CD4-positive, alpha-beta T cell treated with Interleukin-21 for 1 hour (primary cell): ENCODE results near the gene NRXN3.

Experiments used
- DNase-seq: peaks from one replicate; pipeline ENCODE4 v3.0.0-alpha.2; 2020

NRXN3 gene

DNA sequence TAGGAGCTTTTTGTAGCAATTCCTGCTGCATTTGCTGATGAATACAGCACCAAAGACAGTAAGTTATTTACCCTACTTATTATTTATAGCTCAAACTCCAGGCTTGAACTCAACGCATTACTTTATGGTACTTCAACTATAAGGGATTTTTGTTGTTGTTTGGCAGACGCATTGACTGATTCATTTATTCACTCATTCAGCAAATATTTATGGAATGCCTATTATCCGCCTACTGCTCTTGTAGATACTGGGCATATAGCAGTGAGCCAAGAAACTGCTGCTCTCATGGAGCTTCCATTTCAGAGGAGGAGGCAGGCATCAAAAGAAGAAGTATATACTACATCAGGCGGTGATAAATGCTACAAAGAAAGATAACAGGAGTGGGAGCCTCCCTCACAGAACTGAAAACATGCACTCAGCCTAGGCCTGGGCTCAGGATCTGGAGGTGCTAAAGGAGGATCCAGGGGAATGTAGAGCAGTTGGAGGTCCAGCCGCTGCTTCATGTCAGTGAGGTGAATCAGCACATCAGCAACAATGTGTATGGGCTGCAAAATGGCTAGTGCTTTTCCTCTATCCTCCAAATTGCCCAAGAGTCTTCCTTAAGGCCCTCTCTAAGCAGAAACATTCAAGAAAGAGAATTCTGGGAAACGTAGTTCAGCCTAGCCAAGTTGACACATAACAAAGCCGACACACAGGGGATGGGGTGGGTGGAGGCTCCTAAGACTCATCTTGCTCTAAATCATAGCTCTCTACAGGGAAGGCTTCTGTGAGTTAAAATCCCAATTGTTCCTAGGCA, 157.5 kb downstream of the NRXN3 start:
- DNase-seq, result no peak

GRCh38 chr14:78329371-78329770, 159.2 kb downstream of the NRXN3 start:
- no peak for DNase-seq

DNA sequence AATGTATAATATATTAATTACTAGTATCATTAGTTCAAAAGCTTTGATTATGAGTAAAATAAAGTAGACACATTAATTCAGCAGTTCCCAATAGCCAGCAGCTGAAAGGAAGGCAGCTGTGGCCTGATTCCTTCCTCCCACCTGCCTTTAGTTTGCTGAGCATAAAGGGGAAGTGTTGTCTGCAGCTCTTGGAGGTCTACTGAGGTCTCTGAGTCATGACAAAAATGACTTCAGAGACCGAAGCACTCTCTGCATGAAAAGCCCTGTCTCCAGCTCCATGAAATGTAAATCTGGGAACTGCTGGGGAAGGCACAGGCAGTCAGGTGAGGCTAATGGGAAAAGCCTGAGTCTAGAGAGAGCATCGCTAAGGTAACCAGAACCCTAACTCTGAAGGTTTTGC, 165.4 kb downstream of the NRXN3 start:
- DNase-seq, result no peak

DNA sequence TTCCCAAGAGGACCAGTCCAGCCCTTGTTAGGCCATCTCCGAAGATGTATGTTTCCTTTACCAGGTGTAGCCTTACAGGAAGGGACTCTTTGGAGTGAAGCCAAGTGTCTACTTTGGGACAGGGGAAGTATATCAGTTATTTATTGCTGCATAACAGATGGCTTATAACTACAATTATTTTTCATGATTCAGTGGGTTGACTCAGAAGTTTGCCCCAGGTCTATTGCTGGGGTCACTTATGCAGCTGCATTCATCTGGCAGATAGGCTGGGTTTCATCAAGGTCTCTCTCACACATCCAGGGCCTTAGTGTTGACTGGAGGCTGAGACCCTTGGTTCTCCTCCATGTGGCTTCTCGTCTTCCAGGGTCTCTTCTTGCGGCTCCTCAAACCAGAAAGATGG, 170.1 kb downstream of the NRXN3 start:
- DNase-seq, result no peak

GRCh38 chr14:78341827-78342389, 171.7 kb downstream of the NRXN3 start:
- DNase-seq, result no peak

DNA sequence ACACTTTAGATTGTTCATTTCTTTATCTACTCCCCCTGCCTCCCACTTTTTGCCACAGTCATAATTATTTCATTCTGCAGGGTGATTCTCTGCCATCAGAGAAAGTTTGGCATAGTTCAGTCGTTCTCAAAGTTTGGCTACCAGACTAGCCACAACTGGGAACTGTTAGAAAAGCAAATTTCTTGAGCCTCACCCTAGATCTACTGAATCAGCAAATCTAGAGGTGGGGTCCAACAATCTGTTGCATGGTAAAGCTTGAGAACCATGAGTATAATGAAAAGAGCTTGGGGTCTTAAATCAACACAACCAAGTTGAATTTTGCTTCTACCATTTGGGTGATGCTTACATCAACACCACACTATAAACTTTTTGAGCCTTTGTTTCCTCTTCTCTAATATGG, 172.7 kb downstream of the NRXN3 start:
- no peak for DNase-seq

GRCh38 chr14:78344290-78344689, 174.1 kb downstream of the NRXN3 start:
- no peak for DNase-seq

DNA sequence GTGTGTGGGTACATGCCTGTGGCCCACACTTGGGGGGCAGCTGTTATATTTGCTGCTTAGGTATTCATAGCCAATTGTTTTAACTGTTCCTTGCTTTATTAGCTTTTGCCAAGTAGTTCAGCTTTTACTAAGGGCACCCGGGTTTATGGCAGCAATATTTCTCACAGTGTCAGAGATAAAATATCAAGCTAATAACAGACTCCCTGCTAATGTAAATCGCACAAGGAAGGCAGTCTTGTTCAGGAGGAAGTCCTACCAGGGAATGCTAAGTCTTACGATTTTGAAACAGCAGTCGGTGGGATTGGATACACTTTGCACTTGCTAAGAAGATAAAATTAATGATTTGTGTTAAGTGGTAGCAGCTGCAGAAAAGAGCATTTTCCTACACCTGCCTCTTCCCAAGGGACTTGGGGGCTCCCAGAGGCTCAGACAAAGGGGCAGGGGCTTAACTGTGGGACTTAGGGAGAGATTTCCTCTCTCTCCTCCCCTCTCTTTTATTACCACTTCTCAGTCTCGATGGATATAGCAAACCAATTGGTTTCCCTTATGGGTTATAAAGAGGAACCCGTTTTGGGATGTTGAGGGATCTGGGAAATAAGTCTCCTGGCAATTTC, 175.1 kb downstream of the NRXN3 start:
- DNase-seq, result no peak

GRCh38 chr14:78346747-78347146, 176.6 kb downstream of the NRXN3 start:
- DNase-seq, result no peak

DNA sequence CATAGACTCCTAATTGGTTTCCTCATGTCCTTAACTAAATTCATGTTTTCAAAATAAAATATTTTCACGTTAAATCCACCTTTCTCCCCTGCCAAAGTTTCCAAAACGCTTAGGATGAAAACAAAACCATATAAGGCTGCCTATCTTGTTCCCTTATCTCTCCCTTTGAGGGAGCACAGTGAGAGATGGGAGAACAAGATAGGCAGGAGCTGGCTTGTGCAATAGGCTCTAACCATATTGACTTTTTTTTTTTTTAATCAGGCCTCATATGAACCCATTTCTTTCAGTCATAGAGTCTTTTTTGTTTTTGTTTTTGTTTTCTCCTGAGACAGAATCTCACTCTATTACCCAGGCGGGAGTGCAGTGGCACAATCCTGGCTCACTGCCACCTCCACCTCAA, 184.9 kb downstream of the NRXN3 start:
- DNase-seq, result no peak

DNA sequence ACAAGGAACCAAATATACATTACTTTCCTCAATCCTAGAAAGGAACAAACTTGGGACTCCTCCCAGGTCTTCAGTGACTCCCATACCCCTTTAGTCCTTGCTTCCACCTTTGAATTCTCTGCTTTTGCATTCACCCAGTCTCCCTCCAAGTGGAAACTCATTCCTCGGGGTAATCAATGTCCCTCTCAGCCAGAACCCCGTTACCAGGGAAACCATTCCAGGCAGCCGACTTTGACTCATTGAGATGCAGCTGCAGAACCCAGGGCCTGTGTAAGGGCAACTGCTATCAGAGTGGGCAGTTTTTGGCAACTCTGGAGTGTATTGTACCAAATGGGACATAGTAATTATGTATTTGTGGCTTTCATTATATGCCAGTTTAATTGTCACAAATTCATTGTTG, 186.2 kb downstream of the NRXN3 start:
- DNase-seq, result no peak

GRCh38 chr14:78358591-78358990, 188.4 kb downstream of the NRXN3 start:
- no peak for DNase-seq

DNA sequence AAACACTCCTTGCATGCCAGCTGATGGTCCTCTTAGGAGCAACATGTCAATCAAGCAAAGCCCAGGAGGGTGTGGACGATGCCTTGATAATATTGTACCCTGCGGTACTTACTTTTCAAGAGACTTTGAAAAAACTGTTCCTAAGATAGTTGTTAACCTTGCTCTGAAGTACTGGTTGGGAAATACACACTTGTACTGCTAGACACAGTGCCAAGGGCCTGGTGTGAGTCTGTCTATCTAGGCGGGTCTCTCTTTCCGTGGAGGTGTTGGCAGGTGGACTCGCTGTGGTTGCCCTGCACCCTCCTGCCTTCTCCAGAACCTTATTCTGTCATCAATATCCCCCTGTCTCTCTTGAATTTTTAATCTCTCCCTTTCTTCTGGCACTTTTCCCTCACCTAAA, 189.4 kb downstream of the NRXN3 start:
- no peak for DNase-seq

DNA sequence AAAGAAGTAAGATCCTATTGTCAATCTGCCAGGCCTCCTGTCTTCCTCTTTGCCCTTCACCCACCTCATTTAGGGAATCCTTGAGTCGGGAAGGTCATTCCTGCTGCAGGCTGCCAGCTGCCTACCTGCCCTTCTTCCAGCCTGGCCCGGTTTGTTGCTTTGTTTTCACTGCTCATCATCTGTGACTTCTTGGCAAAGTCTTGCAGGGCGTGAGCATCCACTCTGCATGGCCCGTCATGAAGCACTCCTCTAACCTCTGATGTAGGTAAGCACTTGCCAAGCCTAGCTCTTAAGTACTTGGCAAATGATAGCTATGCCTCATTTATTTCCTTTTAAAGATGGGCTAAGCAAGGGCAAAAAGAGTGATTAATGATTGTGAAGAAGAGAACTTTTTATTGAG, 192.8 kb downstream of the NRXN3 start:
- no peak for DNase-seq

GRCh38 chr14:78367355-78367754, 197.2 kb downstream of the NRXN3 start:
- no peak for DNase-seq

DNA sequence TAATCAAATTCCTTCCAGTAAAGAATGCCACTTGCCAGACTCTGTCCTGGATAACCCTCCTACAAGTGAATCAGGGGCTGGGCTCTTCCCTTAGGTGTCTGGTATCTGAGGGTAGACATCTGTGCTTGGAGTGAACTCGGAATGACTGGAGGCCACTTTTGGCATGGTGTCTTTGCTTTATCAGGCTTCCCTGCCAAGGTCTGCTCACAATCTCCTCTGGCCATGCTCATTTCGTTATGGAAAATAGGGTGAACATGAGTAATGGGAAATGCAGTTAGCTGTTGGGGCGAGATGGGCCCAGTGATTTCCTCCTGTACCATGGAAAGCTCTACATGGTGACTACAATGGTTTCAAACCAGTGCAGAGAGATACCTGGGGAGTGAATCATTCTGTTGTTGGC, 212.9 kb downstream of the NRXN3 start:
- no peak for DNase-seq

GRCh38 chr14:78398216-78398615, 228.0 kb downstream of the NRXN3 start:
- no peak for DNase-seq

DNA sequence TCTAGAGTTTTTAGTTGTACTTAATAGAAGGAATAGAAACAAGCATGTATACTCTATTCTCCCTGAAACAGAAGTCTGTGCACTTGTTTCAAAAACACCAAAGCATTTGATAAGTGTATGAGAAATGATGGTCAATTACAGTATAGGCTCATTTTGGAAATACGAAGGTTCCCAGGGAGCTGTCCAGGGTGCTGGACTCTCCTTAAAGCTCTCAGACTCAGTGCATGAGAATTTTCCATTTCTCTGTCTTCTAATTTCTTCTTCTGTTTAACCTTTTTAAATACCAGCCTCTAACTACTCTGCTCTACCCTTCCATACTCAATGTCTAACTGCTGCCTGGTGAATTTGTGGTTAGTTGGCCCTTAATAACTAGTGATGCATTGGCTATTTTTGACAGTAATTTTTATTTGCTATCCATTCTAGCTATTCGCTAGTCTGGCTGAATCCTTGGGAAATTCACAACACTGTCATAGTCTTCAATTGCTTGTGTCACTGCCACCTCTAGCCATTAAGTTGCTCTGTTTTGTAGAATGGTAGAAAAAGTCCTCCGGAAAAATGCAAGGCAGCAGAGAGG, 229.2 kb downstream of the NRXN3 start:
- no peak for DNase-seq

GRCh38 chr14:78401866-78402265, 231.7 kb downstream of the NRXN3 start:
- no peak for DNase-seq

DNA sequence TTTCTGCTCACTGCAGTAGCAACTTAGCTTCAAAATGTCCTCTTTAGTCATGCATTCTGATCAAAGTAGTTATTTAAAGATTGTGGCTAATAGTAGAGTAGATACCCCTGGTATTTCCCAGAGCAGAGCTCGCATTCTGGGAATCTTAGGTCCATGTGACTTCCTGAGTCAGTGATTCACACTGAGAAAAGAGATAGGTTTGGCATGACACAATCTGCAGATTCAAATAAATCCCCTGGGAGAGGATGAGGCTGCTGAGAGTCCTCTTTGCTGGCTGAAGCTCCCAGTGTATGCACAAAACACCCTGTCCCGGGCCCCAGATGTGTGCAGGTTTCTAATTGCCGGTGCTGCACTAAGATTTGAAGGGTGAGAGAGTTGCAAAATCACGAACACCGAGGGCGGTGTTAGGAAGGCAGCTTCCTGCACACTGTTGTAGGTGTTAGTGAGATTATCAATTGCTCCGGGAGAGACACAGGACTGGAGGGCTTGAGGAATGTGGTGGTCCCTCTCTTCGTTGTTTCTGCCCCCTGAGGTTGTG, 233.2 kb downstream of the NRXN3 start:
- no peak for DNase-seq

GRCh38 chr14:78405079-78405856, 235.1 kb downstream of the NRXN3 start:
- no peak for DNase-seq

DNA sequence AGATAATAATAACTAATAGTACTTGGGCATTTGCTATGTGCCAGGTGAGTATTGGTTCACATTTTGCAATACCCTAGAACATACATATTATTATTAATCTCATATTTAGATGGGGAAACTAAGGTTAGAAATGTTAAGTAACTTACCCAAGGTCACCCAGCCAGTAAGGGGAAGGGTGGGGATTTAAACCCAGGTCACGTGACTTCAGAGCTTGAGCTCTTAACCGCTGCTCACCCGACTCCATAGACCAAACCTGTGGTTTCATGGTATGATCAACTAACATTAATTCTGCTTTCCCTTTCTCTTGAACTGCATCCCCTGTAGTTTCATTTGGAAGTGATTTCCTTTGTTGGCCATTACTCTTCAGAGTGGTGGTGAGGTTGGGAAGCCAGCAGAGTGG, 242.3 kb downstream of the NRXN3 start:
- DNase-seq, result no peak

DNA sequence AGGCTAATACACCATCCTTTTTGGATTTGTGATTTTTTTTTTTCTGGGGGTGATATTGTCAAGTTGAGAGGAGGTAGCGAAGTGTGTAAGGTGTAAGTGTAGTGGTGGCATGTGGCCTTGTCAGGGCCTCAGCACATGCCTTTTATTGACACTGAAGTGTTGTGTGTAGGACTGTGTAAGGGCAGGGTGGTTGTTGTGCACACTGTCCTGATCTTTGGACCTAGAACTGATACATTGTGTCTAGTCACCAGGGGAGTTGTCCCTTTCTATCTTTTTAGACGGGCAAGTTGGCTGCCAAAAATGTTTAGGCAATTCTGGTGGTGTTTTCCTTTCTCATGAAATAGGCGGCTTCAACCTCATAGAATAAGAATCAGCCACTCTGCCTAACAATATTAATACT, 244.0 kb downstream of the NRXN3 start:
- no peak for DNase-seq
